Mucosa of gallbladder (tissue), 1 donor: ENCODE results near the gene ADGRA1. TPM values are rescaled to one million over a fixed set of nuclear protein-coding genes. Genes with fewer than 3 reads are reported as not detected.

Experiments
- DNase-seq: peaks from one replicate; pipeline ENCODE4 v3.0.0-alpha.2; 2020; ENCODE audit warnings: low spot score
- total RNA-seq: library from RNA; stranded (reverse); gene quantifications from one replicate; pipeline ENCODE4 v1.2.1, GENCODE V29; 2021
- donor health status: DM: no; HTN: no; CAD: no.

ADGRA1 gene
- total RNA-seq, 1 donor from 2014 or later, result not detected

GRCh38 chr10:133178357-133179127, 90.8 kb downstream of the ADGRA1 start:
- no peak for DNase-seq

GRCh38 chr10:133179128-133179520, 91.4 kb downstream of the ADGRA1 start:
- DNase-seq, result no peak

- no peak for DNase-seq
These were observed 91.9 kb downstream of the ADGRA1 start for GRCh38 chr10:133179651-133180050.

GRCh38 chr10:133180192-133180964, 92.7 kb downstream of the ADGRA1 start:
- no peak for DNase-seq

- no peak for DNase-seq
These were observed 93.4 kb downstream of the ADGRA1 start for GRCh38 chr10:133180965-133181639.

Other genes starting within 250 kb of the ADGRA1 start
- gene CFAP46, start 145.4 kb upstream of the ADGRA1 start, total RNA-seq, result 1.0 TPM
- gene KNDC1, start 72.3 kb downstream of the ADGRA1 start, total RNA-seq, result 5.2 TPM
- not detected for gene UTF1, start 142.3 kb downstream of the ADGRA1 start, total RNA-seq
- 2.7 TPM for gene VENTX, start 149.9 kb downstream of the ADGRA1 start, total RNA-seq
- gene ADAM8, start 188.9 kb downstream of the ADGRA1 start, total RNA-seq, result 12.7 TPM
- 56.9 TPM for gene TUBGCP2, start 220.9 kb downstream of the ADGRA1 start, total RNA-seq
- 35.9 TPM for gene ZNF511, start 221.0 kb downstream of the ADGRA1 start, total RNA-seq
- 0.92 TPM for gene CALY, start 249.0 kb downstream of the ADGRA1 start, total RNA-seq